Stimulated activated CD4-positive, alpha-beta T cell treated with anti-CD3 and anti-CD28 coated beads, Interleukin-15, amount 100 ng/mL, for 1 hour (primary cell): ENCODE measurements around the gene MAP3K20.
"Not testable (repeated sequence)": the region's sequence is repeated elsewhere in the genome, so short reads cannot be mapped to it uniquely, and the experiment has no call there.

Experiments
- DNase-seq, 2 donors: peaks; one replicate each; pipeline ENCODE4 v3.0.0-alpha.2; 2020; ENCODE audit warnings: low read depth in 1 of 2, low spot score in 1 of 2

The MAP3K20 gene

GRCh38 chr2:173193925-173194324 lies 118.3 kb downstream of the MAP3K20 start:
- DNase-seq = no peak

GRCh38 chr2:173195100-173195499 lies 119.5 kb downstream of the MAP3K20 start:
- no peak for DNase-seq

GRCh38 chr2:173196080-173196479 lies 120.4 kb downstream of the MAP3K20 start:
- no peak for DNase-seq

GRCh38 chr2:173196638-173197037 lies 121.0 kb downstream of the MAP3K20 start:
- no peak for DNase-seq

GRCh38 chr2:173198327-173198726 lies 122.7 kb downstream of the MAP3K20 start:
- DNase-seq = no peak

- no peak for DNase-seq
These were observed 123.6 kb downstream of the MAP3K20 start for GRCh38 chr2:173199294-173199693.

- no peak for DNase-seq
These were observed 126.9 kb downstream of the MAP3K20 start for GRCh38 chr2:173202570-173202969.

GRCh38 chr2:173204316-173204715 lies 128.7 kb downstream of the MAP3K20 start:
- no peak for DNase-seq

- no peak for DNase-seq
These were observed 129.7 kb downstream of the MAP3K20 start for GRCh38 chr2:173205375-173205774.

GRCh38 chr2:173207124-173207523 lies 131.5 kb downstream of the MAP3K20 start:
- DNase-seq = not testable (repeated sequence)

- no peak for DNase-seq
These were observed 134.9 kb downstream of the MAP3K20 start for GRCh38 chr2:173210270-173211196.

- no peak for DNase-seq
These were observed 137.5 kb downstream of the MAP3K20 start for GRCh38 chr2:173213181-173213580.

GRCh38 chr2:173214213-173214612 lies 138.6 kb downstream of the MAP3K20 start:
- DNase-seq = no peak

GRCh38 chr2:173215316-173215715 lies 139.7 kb downstream of the MAP3K20 start:
- no peak for DNase-seq

- no peak for DNase-seq
These were observed 140.4 kb downstream of the MAP3K20 start for GRCh38 chr2:173216051-173216450.

GRCh38 chr2:173216668-173217067 lies 141.0 kb downstream of the MAP3K20 start:
- no peak for DNase-seq

- DNase-seq = no peak
These were observed 141.6 kb downstream of the MAP3K20 start for GRCh38 chr2:173217116-173217840.

- DNase-seq = no peak
These were observed 142.8 kb downstream of the MAP3K20 start for GRCh38 chr2:173218326-173219056.

GRCh38 chr2:173221132-173221695 lies 145.6 kb downstream of the MAP3K20 start:
- no peak for DNase-seq

- no peak for DNase-seq
These were observed 146.4 kb downstream of the MAP3K20 start for GRCh38 chr2:173221937-173222594.

- no peak for DNase-seq
These were observed 148.2 kb downstream of the MAP3K20 start for GRCh38 chr2:173223871-173224270.
